OCI-LY7 (cell line): Measurements from ENCODE around the gene DMGDH.

Experiments
- CTCF ChIP-seq: fragments of 200-600 bp; sonication (generic); conservative IDR thresholded peaks from 2 replicates; pipeline ENCODE4 v1.5.1; 2014; ENCODE audit warnings: mild to moderate bottlenecking, antibody characterized with exemption, low read length, moderate library complexity, mixed read lengths
- EZH2phosphoT487 ChIP-seq: fragments of 200-600 bp; sonication (generic); IDR thresholded peaks from 2 replicates; pipeline ENCODE4 v1.6.1; 2018; ENCODE audit warnings: low read depth, borderline replicate concordance, mild to moderate bottlenecking, mixed run types, antibody characterized with exemption, low read length, moderate library complexity, mixed read lengths

- no peak for TF ChIP-seq EZH2phosphoT487
- TF ChIP-seq CTCF = no peak
Observed at GRCh38 chr5:79032782-79033181, 36.7 kb downstream of the DMGDH start.
